Neural progenitor cell (in vitro differentiated cells): ENCODE results near the gene MAFF. TPM values are rescaled to one million over a fixed set of nuclear protein-coding genes. Genes with fewer than 3 reads are reported as not detected.

ENCODE experiments used
- DNase-seq: peaks from one replicate; pipeline ENCODE4 v3.0.0-alpha.2; 2016; ENCODE audit warnings: low spot score
- H2AFZ ChIP-seq: fragments of 200-600 bp; sonication (generic); replicated peaks from 2 replicates; pipeline ENCODE4 v1.6.1; 2016; ENCODE audit warnings: antibody characterized with exemption
- H3F3A ChIP-seq: fragments of 200-600 bp; sonication (generic); 2 replicates; pipeline ENCODE4 v1.6.1; 2016; ENCODE audit warnings: antibody characterized with exemption, low read depth
- H3K27ac ChIP-seq: fragments of 200-600 bp; sonication (generic); 2 replicates; pipeline ENCODE4 v1.5.1; 2016; ENCODE audit warnings: mild to moderate bottlenecking
- H3K27me3 ChIP-seq: fragments of 200-600 bp; sonication (generic); 2 replicates; pipeline ENCODE4 v1.6.1; 2016; ENCODE audit warnings: mild to moderate bottlenecking, moderate library complexity
- H3K36me3 ChIP-seq: fragments of 200-600 bp; sonication (generic); 2 replicates; pipeline ENCODE4 v1.5.1; 2016
- H3K4me1 ChIP-seq: fragments of 200-600 bp; sonication (generic); 2 replicates; pipeline ENCODE4 v1.6.1; 2016; ENCODE audit warnings: mixed run types
- H3K4me2 ChIP-seq: fragments of 200-600 bp; sonication (generic); 2 replicates; pipeline ENCODE4 v1.6.1; 2016
- H3K4me3 ChIP-seq: fragments of 200-600 bp; sonication (generic); 2 replicates; pipeline ENCODE4 v1.5.1; 2016
- H3K79me2 ChIP-seq: fragments of 200-600 bp; sonication (generic); 2 replicates; pipeline ENCODE4 v1.6.1; 2016; ENCODE audit warnings: low read depth
- H3K9ac ChIP-seq: fragments of 200-600 bp; sonication (generic); 2 replicates; pipeline ENCODE4 v1.6.1; 2016
- H3K9me3 ChIP-seq: fragments of 200-600 bp; sonication (generic); 2 replicates; pipeline ENCODE4 v1.5.1; 2016; ENCODE audit warnings: low read depth
- H4K20me1 ChIP-seq: fragments of 200-600 bp; sonication (generic); 2 replicates; pipeline ENCODE4 v1.6.1; 2016; ENCODE audit warnings: low read depth
- H3K27ac Mint-ChIP-seq: 3 replicates; pipeline ENCODE4 v1.8.0; 2021; ENCODE audit warnings: mixed read lengths
- H3K27me3 Mint-ChIP-seq: 2 replicates; pipeline ENCODE4 v1.8.0; 2022; ENCODE audit warnings: low read depth, mild to moderate bottlenecking, inconsistent platforms, moderate library complexity, mixed read lengths; ENCODE audit not compliant: insufficient read depth
- H3K36me3 Mint-ChIP-seq: 3 replicates; pipeline ENCODE4 v1.8.0; 2021; ENCODE audit warnings: mixed read lengths
- H3K4me1 Mint-ChIP-seq: 3 replicates; pipeline ENCODE4 v1.8.0; 2021; ENCODE audit warnings: mixed read lengths
- H3K4me3 Mint-ChIP-seq: 3 replicates; pipeline ENCODE4 v1.8.0; 2021; ENCODE audit warnings: mild to moderate bottlenecking, moderate library complexity, mixed read lengths
- H3K9me3 Mint-ChIP-seq: 3 replicates; pipeline ENCODE4 v1.8.0; 2020; ENCODE audit warnings: mixed read lengths
- CTCF ChIP-seq: fragments of 200-600 bp; sonication (generic); IDR thresholded peaks from 2 replicates; pipeline ENCODE4 v1.5.1; 2017; ENCODE audit warnings: antibody characterized with exemption, mild to moderate bottlenecking
- EZH2 ChIP-seq: fragments of 200-600 bp; sonication (generic); IDR thresholded peaks from 2 replicates; pipeline ENCODE4 v1.6.1; 2017; ENCODE audit warnings: antibody characterized with exemption, mild to moderate bottlenecking, moderate library complexity
- EZH2phosphoT487 ChIP-seq: fragments of 200-600 bp; sonication (generic); IDR thresholded peaks from 2 replicates; pipeline ENCODE4 v1.6.1; 2017; ENCODE audit warnings: antibody characterized with exemption
- total RNA-seq: library from RNA; depleted of rRNA; stranded (reverse); fragments of >200 nt; gene quantifications from 2 replicates; pipeline ENCODE4 v1.2.3, GENCODE V29; 2015; ENCODE audit warnings: low replicate concordance

The MAFF gene
- total RNA-seq, 1 donor from 2014 or later: 0.90 TPM

- H3K27ac Mint-ChIP-seq: no peak overlapping the region
- Histone ChIP-seq H3K27me3 (peaks cover 53% of the 10 kb centered on the region), H3K9ac (no peak overlapping the region), H3K27ac (no peak overlapping the region), H3F3A (peaks cover 28% of the 10 kb centered on the region), H4K20me1 (peaks cover 17% of the 10 kb centered on the region), H3K79me2 (no peaks in the 10 kb centered on the region), H3K4me3 (no peak overlapping the region), H3K9me3 (no peaks in the 10 kb centered on the region), H3K4me1 (peaks cover 9% of the 10 kb centered on the region), H3K36me3 (no peaks in the 10 kb centered on the region), H2AFZ (no peak overlapping the region), H3K4me2 (no peak overlapping the region)
- H3K4me1 Mint-ChIP-seq: peaks cover 24% of the 10 kb centered on the region
- TF ChIP-seq EZH2: no peak
- TF ChIP-seq CTCF: no peak
- TF ChIP-seq EZH2phosphoT487: no peak
- no peak for DNase-seq
- peak overlapping the region; percentile 89 for H3K4me3 Mint-ChIP-seq
- no peaks in the 10 kb centered on the region for H3K9me3 Mint-ChIP-seq
- H3K27me3 Mint-ChIP-seq: peaks cover 2% of the 10 kb centered on the region
- H3K36me3 Mint-ChIP-seq: no peaks in the 10 kb centered on the region
Observed at GRCh38 chr22:38203855-38204514, 2.2 kb downstream of the MAFF start.

GRCh38 chr22:38204784-38205183 is 3.0 kb downstream of the MAFF start:
- Histone ChIP-seq H3K9me3 (no peaks in the 10 kb centered on the region), H3K79me2 (no peaks in the 10 kb centered on the region), H3K27ac (no peak overlapping the region), H4K20me1 (peaks cover 17% of the 10 kb centered on the region), H2AFZ (no peak overlapping the region), H3K27me3 (peaks cover 53% of the 10 kb centered on the region), H3K4me3 (no peak overlapping the region), H3K36me3 (no peaks in the 10 kb centered on the region), H3F3A (peaks cover 28% of the 10 kb centered on the region), H3K4me2 (no peak overlapping the region), H3K4me1 (peaks cover 9% of the 10 kb centered on the region), H3K9ac (no peak overlapping the region)
- Mint-ChIP-seq H3K9me3 (no peaks in the 10 kb centered on the region), H3K27me3 (no peaks in the 10 kb centered on the region), H3K4me1 (peaks cover 24% of the 10 kb centered on the region), H3K27ac (no peak overlapping the region), H3K36me3 (no peaks in the 10 kb centered on the region), H3K4me3 (no peak overlapping the region)
- TF ChIP-seq EZH2phosphoT487 (no peak), EZH2 (no peak), CTCF (no peak)
- no peak for DNase-seq

GRCh38 chr22:38205261-38206128 is 3.7 kb downstream of the MAFF start:
- peaks cover 28% of the 10 kb centered on the region for H3F3A ChIP-seq
- H3K4me3 ChIP-seq: no peak overlapping the region
- Mint-ChIP-seq H3K4me3 (no peak overlapping the region), H3K9me3 (no peaks in the 10 kb centered on the region), H3K27ac (no peak overlapping the region), H3K4me1 (peaks cover 24% of the 10 kb centered on the region), H3K27me3 (no peaks in the 10 kb centered on the region), H3K36me3 (no peaks in the 10 kb centered on the region)
- H3K27ac ChIP-seq: no peak overlapping the region
- H3K4me2 ChIP-seq: no peak overlapping the region
- H3K79me2 ChIP-seq: no peaks in the 10 kb centered on the region
- peaks cover 9% of the 10 kb centered on the region for H3K4me1 ChIP-seq
- no peak for DNase-seq
- no peak overlapping the region for H3K9ac ChIP-seq
- peaks cover 47% of the 10 kb centered on the region for H3K27me3 ChIP-seq
- H3K9me3 ChIP-seq: no peaks in the 10 kb centered on the region
- peaks cover 17% of the 10 kb centered on the region for H4K20me1 ChIP-seq
- no peaks in the 10 kb centered on the region for H3K36me3 ChIP-seq
- no peak overlapping the region for H2AFZ ChIP-seq
- TF ChIP-seq EZH2: no peak
- no peak for TF ChIP-seq EZH2phosphoT487
- TF ChIP-seq CTCF: no peak
